DOHH2 (cell line): ENCODE data around the gene PHACTR1.

ENCODE experiments used
- H3F3A ChIP-seq: fragments of 200-600 bp; sonication (generic), shearing (Covaris generic); 2 replicates; pipeline ENCODE4 v1.6.0; 2016; ENCODE audit warnings: antibody characterized with exemption, mild to moderate bottlenecking; ENCODE audit not compliant: control insufficient read depth, insufficient read depth
- H3K27ac ChIP-seq: fragments of 200-600 bp; sonication (generic); 2 replicates; pipeline ENCODE4 v1.5.1; 2014; ENCODE audit warnings: low read depth, mild to moderate bottlenecking, low read length, moderate library complexity
- H3K27me3 ChIP-seq: fragments of 200-600 bp; sonication (generic); 2 replicates; pipeline ENCODE4 v1.6.1; 2014; ENCODE audit warnings: mild to moderate bottlenecking, low read length, mixed read lengths; ENCODE audit not compliant: control insufficient read depth
- H3K36me3 ChIP-seq: fragments of 200-600 bp; sonication (generic); 2 replicates; pipeline ENCODE4 v1.6.1; 2014; ENCODE audit warnings: mild to moderate bottlenecking, low read length, moderate library complexity, mixed read lengths; ENCODE audit not compliant: control insufficient read depth
- H3K4me1 ChIP-seq: fragments of 200-600 bp; sonication (generic); 2 replicates; pipeline ENCODE4 v1.6.1; 2014; ENCODE audit warnings: mild to moderate bottlenecking, low read length, mixed read lengths; ENCODE audit not compliant: control insufficient read depth
- H3K4me2 ChIP-seq: fragments of 200-600 bp; sonication (generic); 2 replicates; pipeline ENCODE4 v1.6.0; 2014; ENCODE audit warnings: mild to moderate bottlenecking, low read length, moderate library complexity
- H3K4me3 ChIP-seq: fragments of 200-600 bp; sonication (generic); 2 replicates; pipeline ENCODE4 v1.5.1; 2014; ENCODE audit warnings: mild to moderate bottlenecking, low read length, mixed read lengths
- H3K79me2 ChIP-seq: fragments of 200-600 bp; sonication (generic); 2 replicates; pipeline ENCODE4 v1.6.1; 2014; ENCODE audit warnings: mild to moderate bottlenecking, low read length, mixed read lengths; ENCODE audit not compliant: control insufficient read depth
- H3K9me2 ChIP-seq: fragments of 200-600 bp; sonication (generic); replicated peaks from 2 replicates; pipeline ENCODE4 v1.6.1; 2014; ENCODE audit warnings: mild to moderate bottlenecking, low read length, mixed read lengths; ENCODE audit not compliant: control insufficient read depth
- H3K9me3 ChIP-seq: fragments of 200-600 bp; sonication (generic); 2 replicates; pipeline ENCODE4 v1.6.1; 2014; ENCODE audit warnings: antibody characterized with exemption, low read length, mixed read lengths; ENCODE audit not compliant: control insufficient read depth, insufficient read depth
- H4K20me1 ChIP-seq: fragments of 200-600 bp; sonication (generic); 2 replicates; pipeline ENCODE4 v1.6.0; 2014; ENCODE audit warnings: low read depth, mild to moderate bottlenecking, antibody characterized with exemption, low read length, moderate library complexity; ENCODE audit not compliant: control insufficient read depth, insufficient read depth
- CTCF ChIP-seq: fragments of 200-600 bp; sonication (generic); IDR thresholded peaks from one replicate; pipeline ENCODE4 v1.5.1; 2014; ENCODE audit warnings: antibody characterized with exemption, mild to moderate bottlenecking, low read depth, low read length; ENCODE audit not compliant: poor library complexity, severe bottlenecking
- EZH2phosphoT487 ChIP-seq: fragments of 200-600 bp; sonication (generic); IDR thresholded peaks from 2 replicates; pipeline ENCODE4 v1.6.1; 2017; ENCODE audit warnings: borderline replicate concordance, mild to moderate bottlenecking, antibody characterized with exemption, low read length, moderate library complexity, mixed read lengths

PHACTR1 gene

GRCh38 chr6:13273931-13274706 lies 557.6 kb downstream of the PHACTR1 start:
- peak overlapping the region; percentile 82 for H3K4me2 ChIP-seq
- H3K4me1 ChIP-seq, result peaks cover 66% of the 10 kb centered on the region
- peaks cover 4% of the 10 kb centered on the region for H3K36me3 ChIP-seq
- peaks cover 33% of the 10 kb centered on the region for H3K79me2 ChIP-seq
- H4K20me1 ChIP-seq, result no peaks in the 10 kb centered on the region
- no peaks in the 10 kb centered on the region for H3F3A ChIP-seq
- no peaks in the 10 kb centered on the region for H3K9me3 ChIP-seq
- peak overlapping the region; percentile 81 for H3K4me3 ChIP-seq
- H3K27ac ChIP-seq, result no peak overlapping the region
- no peak for TF ChIP-seq EZH2phosphoT487
- H3K9me2 ChIP-seq, result no peaks in the 10 kb centered on the region
- no peaks in the 10 kb centered on the region for H3K27me3 ChIP-seq

- Histone ChIP-seq H3K4me1 (peaks cover 66% of the 10 kb centered on the region), H4K20me1 (no peaks in the 10 kb centered on the region), H3F3A (no peaks in the 10 kb centered on the region), H3K4me2 (peak overlapping the region; percentile 82), H3K27me3 (no peaks in the 10 kb centered on the region), H3K36me3 (peaks cover 4% of the 10 kb centered on the region), H3K4me3 (peak overlapping the region; percentile 81), H3K9me2 (no peaks in the 10 kb centered on the region), H3K9me3 (no peaks in the 10 kb centered on the region), H3K27ac (no peak overlapping the region), H3K79me2 (peaks cover 33% of the 10 kb centered on the region)
- no peak for TF ChIP-seq CTCF
- TF ChIP-seq EZH2phosphoT487, result no peak
Measured at GRCh38 chr6:13274707-13275434, 558.3 kb downstream of the PHACTR1 start.

- peaks cover 33% of the 10 kb centered on the region for H3K79me2 ChIP-seq
- H3K9me2 ChIP-seq, result no peaks in the 10 kb centered on the region
- H3K4me2 ChIP-seq, result peak overlapping the region; percentile 82
- peak overlapping the region; percentile 81 for H3K4me3 ChIP-seq
- no peaks in the 10 kb centered on the region for H4K20me1 ChIP-seq
- TF ChIP-seq EZH2phosphoT487, result no peak
- no peak for TF ChIP-seq CTCF
- no peaks in the 10 kb centered on the region for H3K27me3 ChIP-seq
- H3K27ac ChIP-seq, result no peak overlapping the region
- peaks cover 4% of the 10 kb centered on the region for H3K36me3 ChIP-seq
- no peaks in the 10 kb centered on the region for H3F3A ChIP-seq
- no peaks in the 10 kb centered on the region for H3K9me3 ChIP-seq
- H3K4me1 ChIP-seq, result peaks cover 66% of the 10 kb centered on the region
Measured at GRCh38 chr6:13275435-13275989, 558.9 kb downstream of the PHACTR1 start.
